ENCODE measurements around the gene CCDC146. TPM values are rescaled to one million over a fixed set of nuclear protein-coding genes. Genes with fewer than 3 reads are reported as not detected.

CCDC146 gene
- total and polyA plus RNA-seq, 10 donors, result 4.1 to 21.3 (median 10.9) TPM

- no peaks in the 10 kb centered on the region for H3K36me3 ChIP-seq
- no peak for DNase-seq
- H3K27me3 ChIP-seq (replicated peaks in 1 of 7), result no peaks in the 10 kb centered on the region
- no peaks in the 10 kb centered on the region for H3K9me3 ChIP-seq
- WGBS, 5 donors, result 73 to 82% (median 77%) methylated on average over 3 of the region's 3 CpGs
- intact Hi-C loops (cut with DNase I; ENCODE audit: low total_unique reads), result no loop called here
- H3K4me3 ChIP-seq, result no peak overlapping the region
- peaks cover 0 to 43% (median 12%) of the 10 kb centered on the region in 6 donors for H3K4me1 ChIP-seq
- H3K27ac ChIP-seq, result no peak overlapping the region
- TF ChIP-seq POLR2AphosphoS5 (IDR thresholded peaks at IDR 0.05) (no peak), CTCF (IDR thresholded peaks at IDR 0.05 in 8 of 11, conservative IDR thresholded peaks at IDR 0.05 in 3 of 11) (no peak), POLR2A (IDR thresholded peaks at IDR 0.05) (no peak)
These were observed 62.6 kb downstream of the CCDC146 start for GRCh38 chr7:77184990-77185389.

- no peak for TF ChIP-seq POLR2A (IDR thresholded peaks at IDR 0.05)
- no peak for TF ChIP-seq CTCF (IDR thresholded peaks at IDR 0.05 in 8 of 11, conservative IDR thresholded peaks at IDR 0.05 in 3 of 11)
- TF ChIP-seq POLR2AphosphoS5 (IDR thresholded peaks at IDR 0.05), result no peak
- intact Hi-C loops (cut with DNase I; ENCODE audit: low total_unique reads), result no loop called here
- H3K27me3 ChIP-seq (replicated peaks in 1 of 7), result no peaks in the 10 kb centered on the region
- H3K4me3 ChIP-seq, result no peak overlapping the region
- no peak overlapping the region for H3K27ac ChIP-seq
- no peak for DNase-seq
- H3K36me3 ChIP-seq, result no peaks in the 10 kb centered on the region
- no peaks in the 10 kb centered on the region for H3K9me3 ChIP-seq
- 65 to 89% (median 82%) methylated on average over 2 of the region's 2 CpGs for WGBS, 5 donors
- H3K4me1 ChIP-seq, result peaks cover 0 to 44% (median 12%) of the 10 kb centered on the region in 6 donors
These were observed 63.5 kb downstream of the CCDC146 start for GRCh38 chr7:77185866-77186265.

- Histone ChIP-seq H3K27me3 (replicated peaks in 1 of 7) (no peaks in the 10 kb centered on the region), H3K4me1 (peaks cover 3 to 60% (median 26%) of the 10 kb centered on the region in 6 donors), H3K27ac (peak overlapping the region in 3 of 8 donors; percentile 45 to 54 (median 52)), H3K4me3 (no peak overlapping the region), H3K9me3 (no peaks in the 10 kb centered on the region), H3K36me3 (no peaks in the 10 kb centered on the region)
- 54 to 71% (median 67%) methylated on average over 4 of the region's 4 CpGs for WGBS, 5 donors
- no peak for TF ChIP-seq CTCF (IDR thresholded peaks at IDR 0.05 in 8 of 11, conservative IDR thresholded peaks at IDR 0.05 in 3 of 11)
- DNase-seq, result no peak
- intact Hi-C loops (cut with DNase I; ENCODE audit: low total_unique reads), result no loop called here
These were observed 66.5 kb downstream of the CCDC146 start for GRCh38 chr7:77188731-77189437.

DNA sequence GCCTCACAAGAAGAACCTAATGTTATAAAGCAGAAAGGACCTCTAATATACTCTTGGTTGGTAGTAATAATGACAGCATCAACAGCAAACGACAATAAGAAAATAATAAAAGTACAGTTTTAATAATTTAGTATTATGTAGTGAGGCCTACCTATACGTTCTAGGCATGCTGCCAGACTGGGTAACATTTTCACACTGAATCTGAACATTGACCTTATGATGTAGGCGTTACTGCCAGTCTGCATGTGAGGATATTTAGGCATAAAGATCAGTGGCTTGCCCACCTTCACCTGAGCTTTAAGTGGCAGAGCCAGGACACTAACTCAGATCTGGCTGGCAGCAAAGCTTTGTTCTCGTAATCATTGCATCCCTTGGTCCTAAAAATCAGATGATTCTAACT is 74.7 kb downstream of the CCDC146 start:
- peak overlapping the region; percentile 6 to 71 (median 40) for H3K4me3 ChIP-seq

More for the DNA sequence above, 74.7 kb downstream of the CCDC146 start:
- no peak for DNase-seq
- Histone ChIP-seq H3K9me3 (no peaks in the 10 kb centered on the region), H3K27ac (peak overlapping the region in 5 of 8 donors; percentile 12 to 90 (median 88)), H3K4me1 (peaks cover 0 to 100% (median 50%) of the 10 kb centered on the region in 6 donors), H3K27me3 (replicated peaks in 1 of 7) (no peaks in the 10 kb centered on the region), H3K36me3 (no peaks in the 10 kb centered on the region)
- intact Hi-C loops (cut with DNase I; ENCODE audit: low total_unique reads), result no loop called here
- WGBS, 5 donors, result 76 to 84% (median 78%) methylated on average over 4 of the region's 4 CpGs
- TF ChIP-seq POLR2AphosphoS5 (IDR thresholded peaks at IDR 0.05) (peak in 1 of 3 donors; percentile 19), CTCF (IDR thresholded peaks at IDR 0.05 in 8 of 11, conservative IDR thresholded peaks at IDR 0.05 in 3 of 11) (no peak), POLR2A (IDR thresholded peaks at IDR 0.05) (no peak)

Data from spleen (tissue), 11 donors.